ENCODE data around the gene ELFN1. TPM values are rescaled to one million over a fixed set of nuclear protein-coding genes. Genes with fewer than 3 reads are reported as not detected.

Gene ELFN1
- total and polyA plus RNA-seq, 4 donors: 0.43 to 3.5 (median 3.4) TPM

DNA sequence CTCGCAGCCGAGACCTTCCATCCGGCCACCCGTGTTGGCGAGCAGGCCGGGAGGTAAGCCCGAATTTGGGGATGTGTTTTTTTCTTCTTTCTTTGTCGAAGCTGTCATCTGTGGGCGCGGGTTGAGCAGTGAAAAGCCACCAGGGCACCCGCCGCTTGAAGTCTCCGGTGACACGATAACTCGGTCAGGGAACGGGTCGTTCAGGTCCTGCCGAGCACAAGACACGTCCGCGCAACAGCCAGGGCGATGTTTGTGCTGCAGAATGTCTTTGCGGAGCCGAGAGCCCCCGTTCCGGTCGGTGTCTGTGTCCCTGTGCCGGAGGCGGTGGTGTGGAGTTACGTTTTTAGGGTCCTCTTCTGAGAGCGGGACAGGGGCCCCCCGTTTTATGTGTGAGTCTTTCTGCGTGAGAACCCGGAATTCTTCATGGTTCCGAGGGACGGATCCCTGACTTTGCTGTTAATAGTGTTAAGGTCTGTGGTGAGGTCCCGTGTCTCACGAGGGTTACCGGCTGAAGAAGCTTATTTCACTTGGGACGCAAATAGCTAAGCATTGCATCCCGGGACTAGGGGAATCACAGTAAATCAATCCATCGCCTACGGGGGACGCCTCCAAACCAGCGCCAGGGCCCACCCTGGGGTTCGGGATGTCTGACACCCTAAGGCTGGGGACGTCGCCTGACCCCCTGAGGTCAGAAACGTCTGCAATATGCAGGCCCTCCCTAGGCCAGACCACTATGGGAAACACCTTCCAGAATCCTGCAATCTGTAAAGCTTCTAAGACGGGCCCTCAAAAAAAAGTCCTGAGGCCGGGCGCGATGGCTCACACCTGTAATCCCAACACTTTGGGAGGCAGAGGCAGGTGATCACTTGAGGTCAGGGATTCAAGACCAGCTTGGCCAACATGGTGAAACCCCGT lies 99.5 kb downstream of the ELFN1 start:
- H3K4me3 ChIP-seq (ENCODE audit: low read depth in 1 of 3, low read length in 3 of 3): no peak overlapping the region
- no peak overlapping the region for H3K9ac ChIP-seq (ENCODE audit: low read depth in 1 of 2, low read length in 2 of 2)
- H3K27me3 ChIP-seq (ENCODE audit: control insufficient read depth in 4 of 4, insufficient read depth in 4 of 4, low read length in 3 of 4): no peaks in the 10 kb centered on the region
- H3K27ac ChIP-seq (ENCODE audit: low read depth in 1 of 2, low read length in 2 of 2): no peak overlapping the region
- WGBS: 95% methylated on average over 54 of the region's 54 CpGs
- TF ChIP-seq HNF4G (IDR thresholded peaks at IDR 0.05) (no peak), CTCF (IDR thresholded peaks at IDR 0.05; ENCODE audit: low read depth, low read length, missing input control) (no peak), EGR1 (IDR thresholded peaks at IDR 0.05; ENCODE audit: low read depth in 2 of 2) (no peak), GABPA (IDR thresholded peaks at IDR 0.05 in 1 of 2, conservative IDR thresholded peaks at IDR 0.05 in 1 of 2) (no peak), JUND (IDR thresholded peaks at IDR 0.05) (no peak), FOXA1 (IDR thresholded peaks at IDR 0.05) (no peak)
- no peak for DNase-seq (ENCODE audit: low spot score)
- H3K36me3 ChIP-seq (ENCODE audit: control insufficient read depth in 4 of 4, insufficient read depth in 3 of 4, low read depth in 1 of 4, low read length in 3 of 4): no peaks in the 10 kb centered on the region
- no peaks in the 10 kb centered on the region for H3K9me3 ChIP-seq (ENCODE audit: control insufficient read depth in 4 of 4, low read length in 3 of 4)
- H3K4me1 ChIP-seq (ENCODE audit: control insufficient read depth in 4 of 4, insufficient read depth in 4 of 4, low read length in 3 of 4): no peaks in the 10 kb centered on the region

DNA sequence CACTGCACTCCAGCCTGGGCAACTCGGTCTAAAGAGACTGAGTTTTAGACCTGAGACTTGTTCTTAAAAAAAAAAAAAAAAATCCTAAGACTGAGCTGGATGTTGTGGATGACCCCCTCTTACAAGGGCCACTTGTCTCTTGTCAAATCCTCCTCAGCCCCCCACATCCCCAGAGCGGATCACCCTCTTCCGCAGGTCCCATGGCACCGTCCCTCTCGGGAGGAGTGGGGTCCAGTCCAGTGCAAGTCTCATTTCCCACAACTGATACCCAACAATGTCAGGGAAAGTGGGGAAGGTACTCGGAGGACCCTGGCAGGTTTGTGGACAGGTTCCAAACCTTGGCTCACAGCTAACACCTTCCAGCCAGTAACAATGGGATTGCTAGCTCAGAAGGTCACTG lies 100.3 kb downstream of the ELFN1 start:
- no peak for TF ChIP-seq RXRA (IDR thresholded peaks at IDR 0.05)
- TF ChIP-seq YY1 (IDR thresholded peaks at IDR 0.05): no peak
- no peak for TF ChIP-seq CTCF (IDR thresholded peaks at IDR 0.05; ENCODE audit: low read depth, low read length, missing input control)
- no peak for TF ChIP-seq SP1 (IDR thresholded peaks at IDR 0.05)
- no peak for TF ChIP-seq NR2F2 (IDR thresholded peaks at IDR 0.05)
- TF ChIP-seq, protein P1, sequence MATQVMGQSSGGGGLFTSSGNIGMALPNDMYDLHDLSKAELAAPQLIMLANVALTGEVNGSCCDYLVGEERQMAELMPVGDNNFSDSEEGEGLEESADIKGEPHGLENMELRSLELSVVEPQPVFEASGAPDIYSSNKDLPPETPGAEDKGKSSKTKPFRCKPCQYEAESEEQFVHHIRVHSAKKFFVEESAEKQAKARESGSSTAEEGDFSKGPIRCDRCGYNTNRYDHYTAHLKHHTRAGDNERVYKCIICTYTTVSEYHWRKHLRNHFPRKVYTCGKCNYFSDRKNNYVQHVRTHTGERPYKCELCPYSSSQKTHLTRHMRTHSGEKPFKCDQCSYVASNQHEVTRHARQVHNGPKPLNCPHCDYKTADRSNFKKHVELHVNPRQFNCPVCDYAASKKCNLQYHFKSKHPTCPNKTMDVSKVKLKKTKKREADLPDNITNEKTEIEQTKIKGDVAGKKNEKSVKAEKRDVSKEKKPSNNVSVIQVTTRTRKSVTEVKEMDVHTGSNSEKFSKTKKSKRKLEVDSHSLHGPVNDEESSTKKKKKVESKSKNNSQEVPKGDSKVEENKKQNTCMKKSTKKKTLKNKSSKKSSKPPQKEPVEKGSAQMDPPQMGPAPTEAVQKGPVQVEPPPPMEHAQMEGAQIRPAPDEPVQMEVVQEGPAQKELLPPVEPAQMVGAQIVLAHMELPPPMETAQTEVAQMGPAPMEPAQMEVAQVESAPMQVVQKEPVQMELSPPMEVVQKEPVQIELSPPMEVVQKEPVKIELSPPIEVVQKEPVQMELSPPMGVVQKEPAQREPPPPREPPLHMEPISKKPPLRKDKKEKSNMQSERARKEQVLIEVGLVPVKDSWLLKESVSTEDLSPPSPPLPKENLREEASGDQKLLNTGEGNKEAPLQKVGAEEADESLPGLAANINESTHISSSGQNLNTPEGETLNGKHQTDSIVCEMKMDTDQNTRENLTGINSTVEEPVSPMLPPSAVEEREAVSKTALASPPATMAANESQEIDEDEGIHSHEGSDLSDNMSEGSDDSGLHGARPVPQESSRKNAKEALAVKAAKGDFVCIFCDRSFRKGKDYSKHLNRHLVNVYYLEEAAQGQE (IDR thresholded peaks at IDR 0.05): no peak
- no peak for TF ChIP-seq TAF1 (conservative IDR thresholded peaks at IDR 0.05)
- no peak for TF ChIP-seq RAD21 (IDR thresholded peaks at IDR 0.05)
- TF ChIP-seq, protein P2, sequence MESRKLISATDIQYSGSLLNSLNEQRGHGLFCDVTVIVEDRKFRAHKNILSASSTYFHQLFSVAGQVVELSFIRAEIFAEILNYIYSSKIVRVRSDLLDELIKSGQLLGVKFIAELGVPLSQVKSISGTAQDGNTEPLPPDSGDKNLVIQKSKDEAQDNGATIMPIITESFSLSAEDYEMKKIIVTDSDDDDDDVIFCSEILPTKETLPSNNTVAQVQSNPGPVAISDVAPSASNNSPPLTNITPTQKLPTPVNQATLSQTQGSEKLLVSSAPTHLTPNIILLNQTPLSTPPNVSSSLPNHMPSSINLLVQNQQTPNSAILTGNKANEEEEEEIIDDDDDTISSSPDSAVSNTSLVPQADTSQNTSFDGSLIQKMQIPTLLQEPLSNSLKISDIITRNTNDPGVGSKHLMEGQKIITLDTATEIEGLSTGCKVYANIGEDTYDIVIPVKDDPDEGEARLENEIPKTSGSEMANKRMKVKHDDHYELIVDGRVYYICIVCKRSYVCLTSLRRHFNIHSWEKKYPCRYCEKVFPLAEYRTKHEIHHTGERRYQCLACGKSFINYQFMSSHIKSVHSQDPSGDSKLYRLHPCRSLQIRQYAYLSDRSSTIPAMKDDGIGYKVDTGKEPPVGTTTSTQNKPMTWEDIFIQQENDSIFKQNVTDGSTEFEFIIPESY (IDR thresholded peaks at IDR 0.05): no peak
- no peak for TF ChIP-seq EGR1 (IDR thresholded peaks at IDR 0.05; ENCODE audit: low read depth in 2 of 2)
- no peak for TF ChIP-seq JUND (IDR thresholded peaks at IDR 0.05)
- TF ChIP-seq MAX (IDR thresholded peaks at IDR 0.05): no peak
- TF ChIP-seq FOXA1 (IDR thresholded peaks at IDR 0.05): no peak
- TF ChIP-seq, protein P3, sequence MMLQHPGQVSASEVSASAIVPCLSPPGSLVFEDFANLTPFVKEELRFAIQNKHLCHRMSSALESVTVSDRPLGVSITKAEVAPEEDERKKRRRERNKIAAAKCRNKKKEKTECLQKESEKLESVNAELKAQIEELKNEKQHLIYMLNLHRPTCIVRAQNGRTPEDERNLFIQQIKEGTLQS (IDR thresholded peaks at IDR 0.05): no peak
- no peak for TF ChIP-seq FOXA2 (IDR thresholded peaks at IDR 0.05)
- TF ChIP-seq HNF4A (conservative IDR thresholded peaks at IDR 0.05): no peak
- TF ChIP-seq GABPA (IDR thresholded peaks at IDR 0.05 in 1 of 2, conservative IDR thresholded peaks at IDR 0.05 in 1 of 2): no peak
- no peak for TF ChIP-seq HNF4G (IDR thresholded peaks at IDR 0.05)
- H3K9me3 ChIP-seq (ENCODE audit: control insufficient read depth in 4 of 4, low read length in 3 of 4): no peaks in the 10 kb centered on the region
- no peaks in the 10 kb centered on the region for H3K27me3 ChIP-seq (ENCODE audit: control insufficient read depth in 4 of 4, insufficient read depth in 4 of 4, low read length in 3 of 4)
- H3K4me3 ChIP-seq (ENCODE audit: low read depth in 1 of 3, low read length in 3 of 3): no peak overlapping the region
- H3K36me3 ChIP-seq (ENCODE audit: control insufficient read depth in 4 of 4, insufficient read depth in 3 of 4, low read depth in 1 of 4, low read length in 3 of 4): no peaks in the 10 kb centered on the region
- H3K27ac ChIP-seq (ENCODE audit: low read depth in 1 of 2, low read length in 2 of 2): no peak overlapping the region
- H3K4me1 ChIP-seq (ENCODE audit: control insufficient read depth in 4 of 4, insufficient read depth in 4 of 4, low read length in 3 of 4): no peaks in the 10 kb centered on the region
- no peak for DNase-seq (ENCODE audit: low spot score)
- 91% methylated on average over 6 of the region's 6 CpGs for WGBS
- no peak overlapping the region for H3K9ac ChIP-seq (ENCODE audit: low read depth in 1 of 2, low read length in 2 of 2)
